Calu3 (cell line): ENCODE measurements around the gene CFAP61. TPM values are rescaled to one million over a fixed set of nuclear protein-coding genes. Genes with fewer than 3 reads are reported as not detected.

Experiments
- BruUV-seq: library from RNA; stranded (reverse); fragments of 400-500 nt; replicated peaks from 2 replicates; lab custom pipeline; 2021; lab: Mats Ljungman, UMichigan
- CTCF ChIA-PET: fragments of 300-600 bp; sonication (Branson Sonifier 250); formaldehyde crosslinking; loops from one replicate; lab custom pipeline; 2022; ENCODE audit warnings: antibody characterized with exemption; lab: Charles Lee
- DNase-seq: peaks from one replicate; pipeline ENCODE4 v3.0.0; 2022
- H3K27ac Mint-ChIP-seq: one replicate; pipeline ENCODE4 v1.8.0; 2022; ENCODE audit warnings: mixed read lengths; ENCODE audit not compliant: unreplicated experiment
- H3K27me3 Mint-ChIP-seq: one replicate; pipeline ENCODE4 v1.8.0; 2022; ENCODE audit warnings: mixed read lengths; ENCODE audit not compliant: unreplicated experiment
- H3K36me3 Mint-ChIP-seq: one replicate; pipeline ENCODE4 v1.8.0; 2022; ENCODE audit warnings: mild to moderate bottlenecking, moderate library complexity, mixed read lengths; ENCODE audit not compliant: insufficient read depth, unreplicated experiment
- H3K4me1 Mint-ChIP-seq: one replicate; pipeline ENCODE4 v1.8.0; 2022; ENCODE audit warnings: mild to moderate bottlenecking, low read depth, mixed read lengths; ENCODE audit not compliant: unreplicated experiment
- H3K4me3 Mint-ChIP-seq: one replicate; pipeline ENCODE4 v1.8.0; 2022; ENCODE audit warnings: mild to moderate bottlenecking, low read depth, moderate library complexity, mixed read lengths; ENCODE audit not compliant: unreplicated experiment
- H3K9me3 Mint-ChIP-seq: one replicate; pipeline ENCODE4 v1.8.0; 2022; ENCODE audit warnings: low read depth, mixed read lengths; ENCODE audit not compliant: unreplicated experiment
- CTCF ChIP-seq: fragments of 200-600 bp; IDR thresholded peaks from one replicate; pipeline ENCODE4 v1.8.0; 2022; ENCODE audit warnings: antibody characterized with exemption; ENCODE audit not compliant: unreplicated experiment
- intact Hi-C: fragments of 100-400 bp; cut with micrococcal nuclease; formaldehyde crosslinking; loops from one replicate; pipeline ENCODE4 v1.10.0; 2022; ENCODE audit not compliant: unreplicated experiment
- total RNA-seq: library from RNA; stranded (reverse); gene quantifications from 2 replicates; pipeline ENCODE4 v1.2.3, GENCODE V29; 2022

Gene CFAP61
- total RNA-seq, 1 experiment from 2014 or later: not detected

- no TSS peak for BruUV-seq
- TF ChIP-seq CTCF: no peak
- Mint-ChIP-seq H3K4me3 (no peak overlapping the region), H3K27me3 (no peaks in the 10 kb centered on the region), H3K27ac (no peak overlapping the region), H3K36me3 (no peaks in the 10 kb centered on the region), H3K9me3 (no peaks in the 10 kb centered on the region), H3K4me1 (no peaks in the 10 kb centered on the region)
- intact Hi-C loops: no loop called here
- no peak for DNase-seq
- CTCF ChIA-PET: no interaction called here
Measured at GRCh38 chr20:20390393-20390792, 338.1 kb downstream of the CFAP61 start.

GRCh38 chr20:20391115-20391514 is 338.8 kb downstream of the CFAP61 start:
- CTCF ChIA-PET: no interaction called here
- BruUV-seq: no TSS peak
- Mint-ChIP-seq H3K27me3 (no peaks in the 10 kb centered on the region), H3K4me1 (no peaks in the 10 kb centered on the region), H3K36me3 (no peaks in the 10 kb centered on the region), H3K27ac (no peak overlapping the region), H3K4me3 (no peak overlapping the region), H3K9me3 (no peaks in the 10 kb centered on the region)
- no peak for DNase-seq
- intact Hi-C loops: no loop called here
- no peak for TF ChIP-seq CTCF

- Mint-ChIP-seq H3K27ac (no peak overlapping the region), H3K4me3 (no peak overlapping the region), H3K27me3 (no peaks in the 10 kb centered on the region), H3K9me3 (no peaks in the 10 kb centered on the region), H3K36me3 (no peaks in the 10 kb centered on the region), H3K4me1 (no peaks in the 10 kb centered on the region)
- no TSS peak for BruUV-seq
- intact Hi-C loops: no loop called here
- DNase-seq: no peak
- no peak for TF ChIP-seq CTCF
- CTCF ChIA-PET: no interaction called here
Measured at GRCh38 chr20:20391766-20392165, 339.4 kb downstream of the CFAP61 start.

- CTCF ChIA-PET: no interaction called here
- intact Hi-C loops: no loop called here
- no peaks in the 10 kb centered on the region for H3K36me3 Mint-ChIP-seq
- H3K27ac Mint-ChIP-seq: no peak overlapping the region
- no peak for DNase-seq
- TF ChIP-seq CTCF: no peak
- H3K4me3 Mint-ChIP-seq: no peak overlapping the region
- H3K27me3 Mint-ChIP-seq: no peaks in the 10 kb centered on the region
- H3K9me3 Mint-ChIP-seq: no peaks in the 10 kb centered on the region
- no peaks in the 10 kb centered on the region for H3K4me1 Mint-ChIP-seq
- no TSS peak for BruUV-seq
Measured at GRCh38 chr20:20393207-20394120, 341.1 kb downstream of the CFAP61 start.
